Adipocyte (in vitro differentiated cells): Measurements from ENCODE around the gene GRID2IP.
"Not testable (repeated sequence)": the region's sequence is repeated elsewhere in the genome, so short reads cannot be mapped to it uniquely, and the experiment has no call there.

Experiments used
- DNase-seq: peaks from one replicate; pipeline ENCODE4 v3.0.0-alpha.2; 2015; ENCODE audit warnings: low read depth
- H3K27me3 ChIP-seq: replicated peaks from 2 replicates; pipeline ENCODE4 v1.7.0; 2013; ENCODE audit warnings: mild to moderate bottlenecking, low read length, moderate library complexity; ENCODE audit not compliant: control insufficient read depth, insufficient read depth
- H3K36me3 ChIP-seq: 2 replicates; pipeline ENCODE4 v1.7.0; 2013; ENCODE audit warnings: low read length, mild to moderate bottlenecking, moderate library complexity; ENCODE audit not compliant: control insufficient read depth, insufficient read depth, severe bottlenecking
- H3K4me1 ChIP-seq: 2 replicates; pipeline ENCODE4 v1.7.0; 2013; ENCODE audit warnings: mild to moderate bottlenecking, low read length, moderate library complexity; ENCODE audit not compliant: control insufficient read depth, insufficient read depth
- H3K4me3 ChIP-seq: 2 replicates; pipeline ENCODE4 v1.7.0; 2013; ENCODE audit warnings: mild to moderate bottlenecking, low read length, moderate library complexity
- H3K9ac ChIP-seq: 2 replicates; pipeline ENCODE4 v1.7.0; 2013; ENCODE audit warnings: mild to moderate bottlenecking, low read length, moderate library complexity
- H3K9me3 ChIP-seq: 2 replicates; pipeline ENCODE4 v1.7.0; 2013; ENCODE audit warnings: mild to moderate bottlenecking, low read length, moderate library complexity; ENCODE audit not compliant: control insufficient read depth

GRID2IP gene

GRCh38 chr7:6450591-6450990 is 100.7 kb downstream of the GRID2IP start:
- not testable (repeated sequence) for DNase-seq, H3K9me3 ChIP-seq, H3K36me3 ChIP-seq, H3K27me3 ChIP-seq, H3K9ac ChIP-seq, H3K4me3 ChIP-seq
- peaks cover 13% of the 10 kb centered on the region for H3K4me1 ChIP-seq

DNA sequence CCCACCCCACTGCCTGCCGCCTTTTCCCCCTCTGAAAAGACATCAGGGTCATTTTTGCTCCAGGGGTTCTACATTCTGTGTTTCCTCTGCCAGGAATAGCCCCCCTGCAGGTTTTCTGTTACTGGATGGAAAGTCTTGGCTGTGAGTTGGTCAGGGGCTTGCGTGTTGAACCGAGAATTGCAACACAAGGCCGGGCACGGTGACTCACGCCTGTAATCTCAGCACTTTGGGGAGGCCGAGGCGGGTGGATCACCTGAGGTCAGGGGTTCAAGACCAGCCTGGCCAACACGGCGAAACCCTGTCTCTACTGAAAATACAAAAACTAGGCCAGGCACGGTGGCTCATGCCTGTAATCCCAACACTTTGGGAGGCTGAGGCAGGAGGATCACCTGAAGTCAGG is 101.4 kb downstream of the GRID2IP start:
- H3K9ac ChIP-seq, H3K4me3 ChIP-seq, H3K9me3 ChIP-seq, H3K27me3 ChIP-seq, DNase-seq: not testable (repeated sequence)
- Histone ChIP-seq H3K36me3 (peaks cover 11% of the 10 kb centered on the region), H3K4me1 (peaks cover 13% of the 10 kb centered on the region)

DNA sequence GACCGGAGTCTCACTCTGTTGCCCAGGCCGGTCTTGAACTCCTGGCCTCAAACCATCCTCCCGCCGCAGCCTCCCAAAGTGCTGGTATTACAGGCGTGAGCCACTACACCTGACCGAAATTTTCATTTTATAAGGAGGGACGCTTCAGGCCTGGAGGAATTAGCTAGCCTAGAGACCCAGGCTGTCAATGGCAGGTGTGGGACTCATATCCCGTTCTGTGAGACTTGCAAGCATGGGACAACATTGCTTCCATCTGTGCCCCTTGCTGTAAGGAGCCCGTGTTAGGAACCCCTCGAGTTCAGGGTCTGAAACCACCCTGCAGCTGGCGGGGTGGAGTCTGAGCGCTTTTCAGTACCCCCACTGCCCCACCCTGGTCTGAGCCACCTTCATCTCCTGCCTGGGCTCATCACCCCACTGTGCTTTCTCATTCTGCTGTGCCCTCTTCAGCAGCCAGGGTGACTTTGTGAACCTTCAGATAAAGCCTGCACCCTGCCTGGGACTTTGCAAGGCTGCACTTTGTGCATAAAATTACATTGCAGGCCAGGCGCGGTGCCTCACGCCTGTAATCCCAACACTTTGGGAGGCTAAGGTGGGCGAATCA is 102.2 kb downstream of the GRID2IP start:
- H3K4me3 ChIP-seq = no peak overlapping the region
- DNase-seq = no peak
- no peaks in the 10 kb centered on the region for H3K27me3 ChIP-seq

DNA sequence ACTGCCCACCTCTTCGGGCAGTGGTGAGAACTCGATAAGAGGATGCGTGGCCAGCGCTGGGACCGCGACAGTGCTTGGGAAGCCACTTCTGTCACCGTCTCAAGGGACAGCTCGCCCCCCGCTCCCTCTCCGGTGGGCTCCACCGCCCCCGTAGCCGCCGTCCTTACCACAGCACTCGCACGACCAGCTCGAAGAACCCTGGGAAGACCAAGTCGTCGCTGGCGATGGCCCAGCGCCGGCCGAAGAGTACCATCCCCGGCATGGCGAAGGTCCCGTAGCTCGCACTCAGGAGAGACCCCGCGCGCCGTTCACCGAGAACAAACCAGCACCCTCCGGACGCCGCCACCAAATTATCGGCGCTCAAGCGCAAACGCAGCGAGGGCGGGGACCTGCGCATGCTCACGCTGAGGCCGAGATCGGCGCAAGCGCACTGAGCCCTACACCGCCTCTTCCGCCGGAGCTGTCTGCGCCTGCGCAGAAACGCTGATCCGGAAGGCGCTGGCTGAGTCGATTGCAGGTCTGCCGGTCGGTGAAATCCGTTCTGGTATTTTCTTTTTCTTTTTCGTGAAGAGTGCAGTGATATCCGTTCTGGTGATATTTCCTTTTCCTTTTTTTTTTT is 103.6 kb downstream of the GRID2IP start, which contains the start of gene DAGLB:
Gene DAGLB (minus strand): TSS at position 374 of the 619 bp plus-strand sequence. CDS start 112 bp downstream, at position 262.
- Histone ChIP-seq H3K27me3 (no peaks in the 10 kb centered on the region), H3K4me3 (peak within 1 kb of the TSS; percentile 99), H3K4me1 (peaks cover 20% of the 10 kb centered on the region), H3K9ac (peak within 1 kb of the TSS; percentile 98), H3K9me3 (no peaks in the 10 kb centered on the region), H3K36me3 (peaks cover 16% of the 10 kb centered on the region)
- DNase-seq = peak; percentile 98

More for the DNA sequence above, 102.2 kb downstream of the GRID2IP start:
- Histone ChIP-seq H3K9me3 (no peaks in the 10 kb centered on the region), H3K36me3 (peaks cover 16% of the 10 kb centered on the region), H3K9ac (no peak overlapping the region), H3K4me1 (peaks cover 17% of the 10 kb centered on the region)
